GM12872 (cell line): ENCODE results near the gene ACCS.

Experiments
- TF ChIP-seq, protein P1 (sequence below): IDR thresholded peaks from 3 replicates; pipeline ENCODE4 v1.5.1; 2011; ENCODE audit warnings: low read depth, mild to moderate bottlenecking, low read length, moderate library complexity; ENCODE audit not compliant: insufficient read depth

Gene ACCS

GRCh38 chr11:44127130-44127529, 61.1 kb downstream of the ACCS start:
- TF ChIP-seq, protein P1, sequence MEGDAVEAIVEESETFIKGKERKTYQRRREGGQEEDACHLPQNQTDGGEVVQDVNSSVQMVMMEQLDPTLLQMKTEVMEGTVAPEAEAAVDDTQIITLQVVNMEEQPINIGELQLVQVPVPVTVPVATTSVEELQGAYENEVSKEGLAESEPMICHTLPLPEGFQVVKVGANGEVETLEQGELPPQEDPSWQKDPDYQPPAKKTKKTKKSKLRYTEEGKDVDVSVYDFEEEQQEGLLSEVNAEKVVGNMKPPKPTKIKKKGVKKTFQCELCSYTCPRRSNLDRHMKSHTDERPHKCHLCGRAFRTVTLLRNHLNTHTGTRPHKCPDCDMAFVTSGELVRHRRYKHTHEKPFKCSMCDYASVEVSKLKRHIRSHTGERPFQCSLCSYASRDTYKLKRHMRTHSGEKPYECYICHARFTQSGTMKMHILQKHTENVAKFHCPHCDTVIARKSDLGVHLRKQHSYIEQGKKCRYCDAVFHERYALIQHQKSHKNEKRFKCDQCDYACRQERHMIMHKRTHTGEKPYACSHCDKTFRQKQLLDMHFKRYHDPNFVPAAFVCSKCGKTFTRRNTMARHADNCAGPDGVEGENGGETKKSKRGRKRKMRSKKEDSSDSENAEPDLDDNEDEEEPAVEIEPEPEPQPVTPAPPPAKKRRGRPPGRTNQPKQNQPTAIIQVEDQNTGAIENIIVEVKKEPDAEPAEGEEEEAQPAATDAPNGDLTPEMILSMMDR = no peak

- TF ChIP-seq, protein P1 = no peak
Measured at GRCh38 chr11:44128729-44129128, 62.7 kb downstream of the ACCS start.

DNA sequence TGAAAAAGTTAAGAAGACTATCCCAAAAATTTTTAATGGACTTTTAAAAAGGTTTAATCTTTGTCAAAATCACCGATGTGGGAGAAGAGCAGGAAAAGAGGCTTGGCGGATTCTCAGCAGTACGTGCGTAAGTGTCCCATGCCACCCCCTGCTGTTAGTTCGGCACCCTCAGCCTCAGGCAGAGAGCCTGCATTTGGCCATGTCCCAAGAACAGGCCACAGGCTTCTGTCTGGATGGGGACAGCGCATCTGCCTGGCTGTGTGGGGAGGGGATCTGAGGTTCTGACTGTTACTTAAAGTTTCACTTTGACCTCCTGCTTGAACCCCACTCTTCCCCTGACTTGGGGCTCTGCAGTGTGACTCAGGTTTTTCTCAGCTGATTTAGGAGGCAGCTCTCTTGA, 64.7 kb downstream of the ACCS start:
- TF ChIP-seq, protein P1 = no peak

DNA sequence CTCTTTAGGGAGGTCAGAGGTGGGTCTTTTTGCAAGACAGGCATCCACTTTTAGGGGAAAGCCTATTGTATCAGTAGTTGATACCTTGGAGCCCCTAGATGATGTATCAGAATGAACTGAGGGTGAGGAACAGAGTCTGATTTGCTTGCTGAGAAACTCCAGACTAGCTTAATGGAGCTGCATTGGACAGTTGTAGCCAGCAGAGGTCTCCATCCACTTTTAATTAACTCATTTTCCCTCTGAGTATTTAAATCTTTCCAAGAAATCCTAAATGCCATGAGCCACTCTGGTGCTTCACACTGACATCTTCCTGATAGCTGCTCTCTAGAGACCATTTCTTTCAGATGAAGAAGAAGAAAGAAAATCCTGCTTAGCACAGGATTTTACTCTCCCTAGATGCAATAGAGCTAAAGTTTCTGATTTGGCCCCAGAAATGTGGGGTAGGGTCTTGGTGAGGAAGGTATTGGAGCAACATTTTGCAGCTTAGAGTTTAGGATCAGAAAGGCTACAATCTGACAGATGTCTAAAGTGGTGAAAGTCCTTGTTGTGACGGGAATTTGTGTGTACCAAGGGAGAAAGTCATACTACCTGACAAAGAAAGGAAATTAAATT, 67.4 kb downstream of the ACCS start:
- TF ChIP-seq, protein P1 = peak; percentile 64
